GM10266 (cell line): Measurements from ENCODE around the gene MAP3K12.
"Not testable (repeated sequence)": the region's sequence is repeated elsewhere in the genome, so short reads cannot be mapped to it uniquely, and the experiment has no call there.

ENCODE experiments used
- DNase-seq: peaks from one replicate; pipeline ENCODE4 v3.0.0; 2012; ENCODE audit errors: extremely low spot score
- TF ChIP-seq, protein P1 (sequence below): IDR thresholded peaks from 2 replicates; pipeline ENCODE4 v1.5.1; 2012; ENCODE audit warnings: mild to moderate bottlenecking, low read depth; ENCODE audit not compliant: control insufficient read depth, insufficient read depth; ENCODE audit errors: missing control alignments

The MAP3K12 gene, protein sequence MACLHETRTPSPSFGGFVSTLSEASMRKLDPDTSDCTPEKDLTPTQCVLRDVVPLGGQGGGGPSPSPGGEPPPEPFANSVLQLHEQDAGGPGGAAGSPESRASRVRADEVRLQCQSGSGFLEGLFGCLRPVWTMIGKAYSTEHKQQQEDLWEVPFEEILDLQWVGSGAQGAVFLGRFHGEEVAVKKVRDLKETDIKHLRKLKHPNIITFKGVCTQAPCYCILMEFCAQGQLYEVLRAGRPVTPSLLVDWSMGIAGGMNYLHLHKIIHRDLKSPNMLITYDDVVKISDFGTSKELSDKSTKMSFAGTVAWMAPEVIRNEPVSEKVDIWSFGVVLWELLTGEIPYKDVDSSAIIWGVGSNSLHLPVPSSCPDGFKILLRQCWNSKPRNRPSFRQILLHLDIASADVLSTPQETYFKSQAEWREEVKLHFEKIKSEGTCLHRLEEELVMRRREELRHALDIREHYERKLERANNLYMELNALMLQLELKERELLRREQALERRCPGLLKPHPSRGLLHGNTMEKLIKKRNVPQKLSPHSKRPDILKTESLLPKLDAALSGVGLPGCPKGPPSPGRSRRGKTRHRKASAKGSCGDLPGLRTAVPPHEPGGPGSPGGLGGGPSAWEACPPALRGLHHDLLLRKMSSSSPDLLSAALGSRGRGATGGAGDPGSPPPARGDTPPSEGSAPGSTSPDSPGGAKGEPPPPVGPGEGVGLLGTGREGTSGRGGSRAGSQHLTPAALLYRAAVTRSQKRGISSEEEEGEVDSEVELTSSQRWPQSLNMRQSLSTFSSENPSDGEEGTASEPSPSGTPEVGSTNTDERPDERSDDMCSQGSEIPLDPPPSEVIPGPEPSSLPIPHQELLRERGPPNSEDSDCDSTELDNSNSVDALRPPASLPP

DNA sequence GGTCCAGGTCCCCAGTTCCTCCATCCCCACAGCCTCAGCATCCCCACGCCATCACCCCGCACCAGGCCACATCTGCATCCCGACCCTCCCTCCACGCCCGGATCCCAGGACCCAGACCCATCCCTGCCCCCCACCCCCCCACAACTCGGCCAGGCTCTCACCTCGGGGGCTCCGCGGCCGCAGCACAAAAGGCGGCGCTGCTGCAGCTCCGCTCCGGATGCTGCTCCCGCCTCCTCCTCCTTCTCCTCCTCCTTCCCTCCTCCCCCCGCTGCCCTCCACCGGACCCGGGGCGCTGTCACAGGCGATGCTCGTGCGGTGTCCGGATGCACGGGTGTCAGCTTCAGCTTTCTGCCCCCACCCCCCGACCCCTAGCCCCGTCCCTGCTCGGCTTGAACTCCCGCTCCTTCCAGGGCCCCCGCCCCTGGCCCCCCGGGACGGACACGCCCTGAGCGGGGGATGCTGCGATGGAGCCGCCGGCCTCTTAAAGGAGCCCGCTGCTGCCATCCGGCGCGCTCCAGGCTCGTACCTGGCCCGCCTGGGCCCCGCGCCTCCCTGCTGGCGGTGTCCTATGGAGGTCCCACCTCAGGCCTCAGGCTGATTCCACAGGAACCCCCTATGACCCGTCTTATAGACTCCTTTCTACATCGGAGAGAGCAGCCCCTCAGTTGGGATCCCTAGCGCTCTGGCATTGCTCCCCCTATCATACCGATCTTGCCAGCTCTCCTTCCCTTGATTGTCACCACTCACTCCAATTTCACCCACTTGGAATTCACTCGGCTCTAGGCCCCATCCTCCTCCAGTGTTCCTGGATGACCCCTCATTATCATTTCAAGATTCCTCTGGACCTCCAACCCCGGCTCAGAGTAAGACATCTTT, at the start of gene MAP3K12:
Gene MAP3K12 (minus strand): TSS at position 193 of the 876 bp plus-strand sequence. CDS start 12,067 bp downstream, outside the sequence.
- peak; percentile 62 for DNase-seq

DNA sequence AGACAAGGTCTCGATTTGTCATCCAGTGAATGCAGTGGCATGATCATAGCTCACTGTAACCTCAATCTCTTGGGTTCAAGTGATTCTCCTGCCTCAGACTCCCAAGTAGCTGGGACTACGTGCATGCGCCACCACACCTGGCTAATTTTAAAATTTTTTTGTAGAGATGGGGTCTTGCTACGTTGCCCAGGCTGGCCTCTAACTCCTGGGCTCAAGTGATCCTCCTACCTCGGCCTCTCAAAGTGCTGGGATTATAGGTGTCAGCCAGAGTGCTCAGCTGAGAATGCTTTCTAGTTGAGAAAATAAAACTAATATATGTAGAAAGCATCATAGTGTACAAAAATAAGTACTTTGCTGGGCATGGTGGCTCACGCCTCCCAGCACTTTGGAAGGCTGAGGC, 49.1 kb upstream of the MAP3K12 start:
- not testable (repeated sequence) for DNase-seq

More for the DNA sequence above, at the start of gene MAP3K12:
- TF ChIP-seq, protein P1, sequence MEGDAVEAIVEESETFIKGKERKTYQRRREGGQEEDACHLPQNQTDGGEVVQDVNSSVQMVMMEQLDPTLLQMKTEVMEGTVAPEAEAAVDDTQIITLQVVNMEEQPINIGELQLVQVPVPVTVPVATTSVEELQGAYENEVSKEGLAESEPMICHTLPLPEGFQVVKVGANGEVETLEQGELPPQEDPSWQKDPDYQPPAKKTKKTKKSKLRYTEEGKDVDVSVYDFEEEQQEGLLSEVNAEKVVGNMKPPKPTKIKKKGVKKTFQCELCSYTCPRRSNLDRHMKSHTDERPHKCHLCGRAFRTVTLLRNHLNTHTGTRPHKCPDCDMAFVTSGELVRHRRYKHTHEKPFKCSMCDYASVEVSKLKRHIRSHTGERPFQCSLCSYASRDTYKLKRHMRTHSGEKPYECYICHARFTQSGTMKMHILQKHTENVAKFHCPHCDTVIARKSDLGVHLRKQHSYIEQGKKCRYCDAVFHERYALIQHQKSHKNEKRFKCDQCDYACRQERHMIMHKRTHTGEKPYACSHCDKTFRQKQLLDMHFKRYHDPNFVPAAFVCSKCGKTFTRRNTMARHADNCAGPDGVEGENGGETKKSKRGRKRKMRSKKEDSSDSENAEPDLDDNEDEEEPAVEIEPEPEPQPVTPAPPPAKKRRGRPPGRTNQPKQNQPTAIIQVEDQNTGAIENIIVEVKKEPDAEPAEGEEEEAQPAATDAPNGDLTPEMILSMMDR: peak; percentile 41

DNA sequence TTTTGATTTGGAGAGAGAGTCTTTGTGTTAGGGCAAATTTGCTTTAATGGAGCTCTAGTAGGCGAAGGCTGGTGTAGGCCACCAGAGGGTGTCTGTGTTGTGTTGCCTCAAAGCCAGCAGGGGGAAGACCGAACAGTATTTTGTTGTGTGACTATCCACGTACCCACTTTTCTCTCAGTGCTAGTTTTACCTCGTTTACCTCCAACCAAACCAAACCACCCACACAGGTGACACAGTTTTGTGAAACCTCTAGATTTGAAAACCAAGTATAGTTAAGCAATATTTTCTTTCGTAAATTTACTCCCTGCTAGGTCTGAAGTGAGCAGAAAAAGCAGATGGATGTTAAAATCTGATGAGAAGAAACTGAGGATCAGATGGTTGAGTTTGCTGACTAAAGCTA, 44.3 kb upstream of the MAP3K12 start:
- peak; percentile 75 for DNase-seq
- TF ChIP-seq, protein P1: peak; percentile 91

DNA sequence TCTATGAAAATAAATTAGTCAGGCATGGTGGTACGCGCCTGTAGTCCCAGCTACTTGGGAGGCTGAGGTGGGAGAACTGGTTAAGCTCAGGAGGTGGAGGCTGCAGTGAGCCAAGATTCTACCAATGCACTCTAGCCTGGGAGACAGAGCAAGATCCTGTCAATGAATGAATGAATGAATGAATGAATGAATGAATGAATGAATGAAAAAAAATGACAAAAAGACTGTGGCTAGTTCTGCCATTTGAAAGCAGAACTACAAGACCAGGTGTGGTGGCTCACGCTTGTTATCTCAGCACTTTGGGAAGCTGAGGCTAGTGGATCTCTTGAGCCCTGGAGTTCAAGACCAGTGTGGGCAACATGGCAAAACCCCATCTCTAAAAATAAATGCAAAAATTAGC, 40.3 kb upstream of the MAP3K12 start:
- DNase-seq: no peak
- TF ChIP-seq, protein P1: no peak

DNA sequence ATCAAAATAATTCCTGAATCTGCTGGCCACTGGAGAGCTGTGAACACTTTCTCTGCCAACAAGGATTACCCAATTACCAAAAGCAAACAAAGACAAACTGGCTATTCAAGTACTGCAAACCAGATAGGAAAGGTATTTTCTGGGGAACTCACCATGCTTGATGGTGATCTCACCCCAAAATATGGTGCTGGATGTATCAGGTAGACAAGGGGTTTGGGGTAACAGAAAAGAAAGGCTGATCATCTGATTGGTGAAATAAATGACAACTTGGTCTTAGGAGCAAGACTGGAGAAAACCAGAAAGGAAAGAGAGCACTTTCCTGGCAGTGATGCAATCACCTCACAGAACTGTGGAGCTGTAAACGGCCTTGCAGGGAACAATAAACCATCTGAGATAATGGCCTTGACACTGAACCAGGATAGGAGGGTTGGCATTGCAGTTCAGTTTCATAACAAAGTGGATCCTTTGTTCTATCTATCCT, 39.0 kb upstream of the MAP3K12 start:
- TF ChIP-seq, protein P1: no peak
- no peak for DNase-seq

DNA sequence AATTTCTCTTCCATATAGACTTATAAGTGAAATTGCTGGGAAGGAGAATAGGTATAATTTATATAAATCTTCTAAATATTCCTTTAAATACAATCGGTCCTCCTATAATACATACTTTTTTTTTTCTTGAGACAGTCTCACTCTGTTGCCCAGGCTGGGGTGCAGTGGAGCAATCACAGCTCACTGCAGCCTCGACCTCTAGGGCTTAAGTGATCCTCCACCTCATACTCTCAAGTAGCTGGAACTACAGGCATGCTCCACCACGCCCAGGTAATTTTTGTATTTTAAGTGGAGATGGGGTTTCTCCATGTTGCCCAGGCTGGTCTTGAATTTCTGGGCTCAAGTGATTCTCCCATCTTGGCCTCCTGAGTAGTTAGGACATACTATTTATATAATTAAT, 37.7 kb upstream of the MAP3K12 start:
- TF ChIP-seq, protein P1: no peak
- no peak for DNase-seq

DNA sequence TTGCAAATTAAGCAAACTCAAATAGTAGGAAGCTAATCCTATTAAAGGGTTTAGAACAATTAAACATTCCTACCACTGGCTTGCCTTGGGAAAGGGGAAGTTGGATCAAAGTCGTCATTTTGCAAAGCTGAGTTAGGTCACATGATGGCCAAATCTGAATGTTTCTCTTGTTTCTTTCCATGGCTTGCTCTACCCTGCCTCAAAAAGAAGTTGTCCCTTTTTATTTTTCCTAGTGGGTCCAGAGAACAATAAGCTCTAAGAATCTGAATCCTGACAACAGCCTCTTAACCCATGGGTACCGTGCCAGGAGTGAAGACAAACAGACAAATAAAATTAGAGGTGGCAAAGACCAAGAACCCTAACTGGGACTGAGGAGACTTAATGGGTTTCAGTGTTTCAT, 34.2 kb upstream of the MAP3K12 start:
- TF ChIP-seq, protein P1: no peak
- no peak for DNase-seq
